22Rv1 (cell line): ENCODE measurements around the gene SHISA5.

Experiments used
- H3K27ac ChIP-seq: fragments of 450-650 bp; 2 replicates; pipeline ENCODE4 v1.5.1; 2017
- ZFX ChIP-seq: fragments of 450-650 bp; IDR thresholded peaks from 2 replicates; pipeline ENCODE4 v1.6.1; 2017; ENCODE audit warnings: antibody characterized with exemption, borderline replicate concordance
- TF ChIP-seq, protein P1 (sequence below): fragments of 450-650 bp; IDR thresholded peaks from 2 replicates; pipeline ENCODE4 v1.5.1; 2017; ENCODE audit warnings: mild to moderate bottlenecking

The SHISA5 gene

DNA sequence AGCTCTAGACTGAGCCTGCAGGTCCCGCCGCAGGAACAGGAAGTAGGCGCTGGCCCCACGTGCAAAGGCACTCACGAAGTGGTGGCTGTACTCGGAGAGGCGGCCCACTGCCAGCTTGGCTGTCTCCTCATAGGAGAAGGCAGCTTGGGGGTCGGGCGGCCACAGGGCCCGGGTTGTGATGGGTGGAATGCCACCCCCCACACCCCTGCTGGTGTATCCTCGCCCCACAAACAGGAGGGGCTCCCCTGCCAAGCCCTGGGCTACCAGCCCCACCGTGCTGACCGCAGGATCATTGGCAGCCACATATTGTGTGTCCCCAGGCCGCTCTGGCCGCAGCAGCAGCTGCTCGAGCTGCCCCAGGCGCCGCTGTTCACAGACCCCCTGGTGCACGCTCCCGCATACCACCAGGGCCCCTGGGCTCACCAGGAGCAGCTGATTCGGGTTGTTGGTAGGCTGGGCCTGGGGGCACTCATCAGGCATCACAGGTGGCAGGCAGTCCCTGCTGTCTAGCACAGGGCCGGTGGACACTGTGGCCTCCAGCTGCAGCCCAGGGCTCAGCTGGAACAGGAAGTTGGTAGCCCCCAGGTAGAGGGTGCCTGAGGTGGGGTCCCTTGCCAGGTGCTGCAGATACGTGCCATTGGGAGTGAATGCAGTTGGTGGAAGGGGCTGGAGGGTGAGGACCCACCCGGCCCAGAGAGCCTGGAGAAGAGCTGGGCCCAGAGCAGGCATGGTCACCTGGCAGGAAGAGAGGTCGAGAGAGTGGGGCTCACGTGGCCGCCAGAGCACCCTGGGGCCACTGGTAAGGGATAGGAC, 79.9 kb downstream of the SHISA5 start:
- no peak for TF ChIP-seq ZFX
- TF ChIP-seq, protein P1, sequence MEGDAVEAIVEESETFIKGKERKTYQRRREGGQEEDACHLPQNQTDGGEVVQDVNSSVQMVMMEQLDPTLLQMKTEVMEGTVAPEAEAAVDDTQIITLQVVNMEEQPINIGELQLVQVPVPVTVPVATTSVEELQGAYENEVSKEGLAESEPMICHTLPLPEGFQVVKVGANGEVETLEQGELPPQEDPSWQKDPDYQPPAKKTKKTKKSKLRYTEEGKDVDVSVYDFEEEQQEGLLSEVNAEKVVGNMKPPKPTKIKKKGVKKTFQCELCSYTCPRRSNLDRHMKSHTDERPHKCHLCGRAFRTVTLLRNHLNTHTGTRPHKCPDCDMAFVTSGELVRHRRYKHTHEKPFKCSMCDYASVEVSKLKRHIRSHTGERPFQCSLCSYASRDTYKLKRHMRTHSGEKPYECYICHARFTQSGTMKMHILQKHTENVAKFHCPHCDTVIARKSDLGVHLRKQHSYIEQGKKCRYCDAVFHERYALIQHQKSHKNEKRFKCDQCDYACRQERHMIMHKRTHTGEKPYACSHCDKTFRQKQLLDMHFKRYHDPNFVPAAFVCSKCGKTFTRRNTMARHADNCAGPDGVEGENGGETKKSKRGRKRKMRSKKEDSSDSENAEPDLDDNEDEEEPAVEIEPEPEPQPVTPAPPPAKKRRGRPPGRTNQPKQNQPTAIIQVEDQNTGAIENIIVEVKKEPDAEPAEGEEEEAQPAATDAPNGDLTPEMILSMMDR, result no peak
- H3K27ac ChIP-seq, result no peak overlapping the region

DNA sequence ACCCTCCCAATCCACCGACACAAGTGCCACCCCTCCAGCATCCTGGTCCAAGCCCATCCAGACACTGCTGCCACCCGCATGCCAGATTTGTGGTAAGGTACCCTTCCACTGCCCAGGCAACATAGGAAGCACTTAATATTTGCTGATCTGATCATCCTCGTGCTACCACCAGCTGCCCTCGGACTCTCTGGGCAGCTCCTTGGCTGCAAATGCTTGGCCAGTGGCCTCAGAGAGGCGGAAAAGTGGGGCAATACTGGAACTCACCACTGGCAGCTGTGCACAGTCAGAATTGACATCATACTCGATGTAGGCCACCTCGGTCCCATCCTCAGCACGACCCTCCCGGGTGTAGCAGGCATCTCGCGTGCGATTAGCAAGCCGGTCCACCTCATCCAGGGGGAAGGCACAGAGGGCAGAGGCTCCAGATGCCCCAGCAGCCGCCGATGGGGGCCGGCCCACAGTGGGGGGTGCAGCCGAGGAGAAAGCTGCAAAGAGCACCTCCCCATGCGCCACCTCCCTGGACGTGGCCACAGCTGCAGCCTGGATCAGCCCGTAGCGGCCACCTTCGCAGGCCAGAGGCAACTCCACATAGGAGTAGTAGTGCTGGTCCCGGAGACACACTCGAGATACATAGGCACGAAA, 80.6 kb downstream of the SHISA5 start:
- H3K27ac ChIP-seq, result no peak overlapping the region
- TF ChIP-seq, protein P1, result no peak
- TF ChIP-seq ZFX, result no peak

DNA sequence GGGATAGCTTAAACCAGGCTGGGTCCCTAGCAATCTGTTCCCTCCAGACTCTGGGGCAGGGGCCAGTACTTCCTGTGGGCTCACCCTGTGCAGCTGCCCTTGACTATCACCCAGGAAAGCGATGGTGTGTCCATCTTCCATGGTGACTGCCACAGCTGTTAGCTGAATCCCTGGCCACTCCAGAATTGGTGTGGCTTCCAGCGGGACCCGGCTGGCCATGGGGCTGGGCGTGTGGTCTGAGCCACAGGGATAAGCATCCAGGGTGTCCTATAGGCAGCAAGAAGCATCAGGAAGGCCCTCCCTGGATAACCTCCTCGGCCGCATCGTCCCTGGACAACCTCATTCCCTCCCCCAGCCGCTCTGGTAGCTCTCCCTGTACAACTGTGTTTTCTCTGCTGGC, 81.3 kb downstream of the SHISA5 start:
- TF ChIP-seq, protein P1, result no peak
- TF ChIP-seq ZFX, result no peak
- H3K27ac ChIP-seq, result no peak overlapping the region

DNA sequence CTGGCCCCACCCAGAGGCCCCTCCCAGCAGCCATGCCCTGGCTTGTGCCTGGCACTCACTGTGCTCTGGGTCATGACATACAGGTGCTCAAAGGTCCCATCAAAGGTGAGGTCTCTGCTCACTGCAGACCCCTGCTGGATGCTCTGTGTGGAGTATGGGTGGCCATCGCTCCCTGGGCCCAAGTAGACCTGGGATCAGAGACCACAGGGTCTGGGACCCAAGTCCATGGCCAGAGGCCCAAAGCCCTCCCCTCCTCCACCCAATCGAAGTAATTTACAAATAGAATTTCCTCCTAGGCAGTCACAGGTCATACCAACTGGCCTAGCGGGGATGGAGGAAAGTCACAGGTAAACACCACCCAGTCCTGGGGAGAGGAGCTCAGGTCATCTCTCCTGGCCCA, 81.7 kb downstream of the SHISA5 start:
- TF ChIP-seq ZFX, result no peak
- TF ChIP-seq, protein P1, result no peak

DNA sequence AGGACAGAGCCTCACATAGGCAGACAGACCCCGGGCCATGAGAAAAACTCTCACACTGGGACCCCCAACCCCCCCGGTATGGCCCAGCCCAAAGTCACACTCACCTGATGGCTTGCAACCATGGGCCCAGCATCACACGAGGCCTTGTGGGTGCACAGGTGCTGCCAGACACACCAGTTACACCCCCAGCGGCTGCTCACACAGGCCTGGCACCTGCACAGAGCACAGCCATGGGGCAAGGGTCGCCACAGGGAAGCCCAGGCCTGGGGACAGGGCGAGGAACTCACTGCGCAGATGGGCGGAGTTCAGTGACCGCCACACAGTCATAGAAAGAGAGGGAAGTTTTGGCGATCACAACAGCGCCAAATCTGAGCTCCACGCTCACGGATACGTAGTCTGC, 83.4 kb downstream of the SHISA5 start:
- no peak for TF ChIP-seq ZFX
- TF ChIP-seq, protein P1, result no peak
- no peak overlapping the region for H3K27ac ChIP-seq

More for the DNA sequence above, 81.7 kb downstream of the SHISA5 start:
- no peak overlapping the region for H3K27ac ChIP-seq

DNA sequence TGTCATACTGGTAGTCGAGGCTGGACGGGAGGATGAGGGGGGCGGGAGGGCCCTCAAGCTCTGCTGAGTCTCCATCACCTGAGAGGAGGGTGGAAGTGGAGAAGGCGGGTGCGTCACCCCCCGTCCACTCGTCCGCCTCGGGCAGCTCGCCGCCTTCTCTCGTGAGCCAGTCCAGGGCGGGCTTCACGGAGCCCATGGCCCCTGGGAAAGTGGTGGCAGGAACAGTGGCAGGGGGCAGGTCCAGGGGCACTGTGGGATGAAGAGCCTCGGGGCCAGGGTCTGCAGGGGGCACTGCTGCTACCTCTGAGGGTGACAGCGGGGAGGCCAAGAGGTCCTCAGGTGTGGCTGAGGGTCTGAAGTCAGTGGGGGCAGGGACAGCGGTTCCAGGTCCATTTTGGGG, 84.4 kb downstream of the SHISA5 start:
- no peak for TF ChIP-seq ZFX
- TF ChIP-seq, protein P1, result no peak

DNA sequence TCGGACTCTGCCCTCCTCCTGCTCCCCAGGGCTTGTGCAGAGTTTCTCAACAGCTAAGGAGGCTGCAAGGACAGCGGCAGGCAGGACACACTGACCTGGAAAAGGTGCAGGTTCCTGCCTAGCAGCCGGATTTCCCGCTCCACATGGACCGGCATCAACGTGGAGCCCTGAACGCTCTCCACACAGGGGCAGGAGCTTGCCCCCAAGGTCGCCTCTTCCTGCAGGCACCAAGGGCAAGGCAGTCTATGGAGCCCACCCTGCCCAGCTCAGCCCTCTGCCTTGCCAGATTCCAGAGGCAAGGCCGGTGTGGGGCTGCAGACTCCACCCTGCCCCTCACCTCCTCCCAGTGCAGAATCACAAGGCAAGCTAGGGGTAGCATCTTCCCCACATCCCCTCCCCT, 84.8 kb downstream of the SHISA5 start:
- H3K27ac ChIP-seq, result no peak overlapping the region
- TF ChIP-seq ZFX, result no peak
- TF ChIP-seq, protein P1, result no peak

More for the DNA sequence above, 84.4 kb downstream of the SHISA5 start:
- no peak overlapping the region for H3K27ac ChIP-seq
